Ascending aorta (tissue), 2 donors: Measurements from ENCODE around the gene EIF4EBP2. TPM values are rescaled to one million over a fixed set of nuclear protein-coding genes. Genes with fewer than 3 reads are reported as not detected.

ENCODE experiments used
- DNase-seq, 2 donors: peaks; one replicate each; pipeline ENCODE4 v3.0.0-alpha.2; 2019; ENCODE audit warnings: low spot score in 2 of 2
- H3K27ac ChIP-seq, 2 donors: fragments of 200-600 bp; sonication (generic); one replicate each; pipeline ENCODE4 v1.5.1; 2016 to 2017; ENCODE audit warnings: mild to moderate bottlenecking in 1 of 2
- H3K27me3 ChIP-seq: fragments of 200-600 bp; sonication (generic); one replicate; pipeline ENCODE4 v1.5.1; 2017
- H3K36me3 ChIP-seq, 2 donors: fragments of 200-600 bp; sonication (generic); one replicate each; pipeline ENCODE4 v1.5.1; 2016
- H3K4me1 ChIP-seq, 2 donors: fragments of 200-600 bp; sonication (generic); one replicate each; pipeline ENCODE4 v1.5.1; 2016 to 2017; ENCODE audit warnings: mild to moderate bottlenecking in 1 of 2
- H3K4me3 ChIP-seq, 2 donors: fragments of 200-600 bp; sonication (generic); one replicate each; pipeline ENCODE4 v1.5.1; 2016 to 2017; ENCODE audit warnings: mild to moderate bottlenecking in 1 of 2
- H3K9me3 ChIP-seq, 2 donors: fragments of 200-600 bp; sonication (generic); one replicate each; pipeline ENCODE4 v1.5.1; 2016
- intact Hi-C: fragments of 100-400 bp; cut with DNase I; formaldehyde crosslinking; loops from one replicate; pipeline ENCODE4 v1.15.1; 2023
- total RNA-seq: library from RNA; depleted of rRNA; stranded (reverse); fragments of >200 nt; gene quantifications from one replicate; pipeline ENCODE4 v1.1.0, GENCODE V29; 2016
- TF ChIP-seq, protein P1 (sequence below), 3 experiments: fragments of 200-600 bp in 2 of 3; fragments of 450-650 bp in 1 of 3; sonication (generic) in 2 of 3; IDR thresholded peaks; one replicate each; pipeline ENCODE4 v1.5.1; 2016 to 2019; ENCODE audit warnings: antibody characterized with exemption in 3 of 3, mild to moderate bottlenecking in 1 of 3, moderate library complexity in 1 of 3

Gene EIF4EBP2
- total RNA-seq, 1 donor from 2014 or later = 35.4 TPM

DNA sequence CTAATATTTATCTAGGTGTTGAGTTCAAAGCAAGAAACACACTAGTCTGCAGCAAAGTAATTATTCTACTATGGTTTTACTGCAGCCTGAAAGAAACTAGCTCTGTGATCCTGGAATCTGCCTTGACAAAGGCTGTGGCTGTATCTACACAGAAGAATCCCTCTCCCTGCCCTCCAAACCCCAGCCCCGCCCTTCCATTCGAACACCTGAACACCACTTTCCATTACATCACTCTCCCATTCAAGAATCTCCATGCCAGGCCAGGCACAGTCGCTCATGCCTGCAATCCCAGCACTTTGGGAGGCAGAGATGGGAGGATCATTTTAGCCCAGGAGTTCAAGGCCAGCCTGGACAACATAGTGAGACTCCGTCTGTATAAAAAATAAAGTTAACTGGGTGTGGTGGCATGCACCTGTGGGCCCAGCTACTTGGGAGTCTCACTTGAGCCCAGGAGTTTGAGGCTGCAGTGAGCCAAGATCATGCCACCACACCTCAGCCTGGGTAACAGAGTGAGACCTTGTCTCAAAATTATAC, 44.9 kb upstream of the EIF4EBP2 start:
- TF ChIP-seq, protein P1, sequence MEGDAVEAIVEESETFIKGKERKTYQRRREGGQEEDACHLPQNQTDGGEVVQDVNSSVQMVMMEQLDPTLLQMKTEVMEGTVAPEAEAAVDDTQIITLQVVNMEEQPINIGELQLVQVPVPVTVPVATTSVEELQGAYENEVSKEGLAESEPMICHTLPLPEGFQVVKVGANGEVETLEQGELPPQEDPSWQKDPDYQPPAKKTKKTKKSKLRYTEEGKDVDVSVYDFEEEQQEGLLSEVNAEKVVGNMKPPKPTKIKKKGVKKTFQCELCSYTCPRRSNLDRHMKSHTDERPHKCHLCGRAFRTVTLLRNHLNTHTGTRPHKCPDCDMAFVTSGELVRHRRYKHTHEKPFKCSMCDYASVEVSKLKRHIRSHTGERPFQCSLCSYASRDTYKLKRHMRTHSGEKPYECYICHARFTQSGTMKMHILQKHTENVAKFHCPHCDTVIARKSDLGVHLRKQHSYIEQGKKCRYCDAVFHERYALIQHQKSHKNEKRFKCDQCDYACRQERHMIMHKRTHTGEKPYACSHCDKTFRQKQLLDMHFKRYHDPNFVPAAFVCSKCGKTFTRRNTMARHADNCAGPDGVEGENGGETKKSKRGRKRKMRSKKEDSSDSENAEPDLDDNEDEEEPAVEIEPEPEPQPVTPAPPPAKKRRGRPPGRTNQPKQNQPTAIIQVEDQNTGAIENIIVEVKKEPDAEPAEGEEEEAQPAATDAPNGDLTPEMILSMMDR (IDR thresholded peaks at IDR 0.05) = no peak
- DNase-seq = no peak
- intact Hi-C loops = no loop called here
- no peak overlapping the region for H3K27ac ChIP-seq
- H3K9me3 ChIP-seq = no peaks in the 10 kb centered on the region
- H3K4me1 ChIP-seq = peaks cover 0 to 11% of the 10 kb centered on the region in 2 donors
- H3K4me3 ChIP-seq = no peak overlapping the region
- H3K36me3 ChIP-seq = no peaks in the 10 kb centered on the region
- H3K27me3 ChIP-seq = no peaks in the 10 kb centered on the region

DNA sequence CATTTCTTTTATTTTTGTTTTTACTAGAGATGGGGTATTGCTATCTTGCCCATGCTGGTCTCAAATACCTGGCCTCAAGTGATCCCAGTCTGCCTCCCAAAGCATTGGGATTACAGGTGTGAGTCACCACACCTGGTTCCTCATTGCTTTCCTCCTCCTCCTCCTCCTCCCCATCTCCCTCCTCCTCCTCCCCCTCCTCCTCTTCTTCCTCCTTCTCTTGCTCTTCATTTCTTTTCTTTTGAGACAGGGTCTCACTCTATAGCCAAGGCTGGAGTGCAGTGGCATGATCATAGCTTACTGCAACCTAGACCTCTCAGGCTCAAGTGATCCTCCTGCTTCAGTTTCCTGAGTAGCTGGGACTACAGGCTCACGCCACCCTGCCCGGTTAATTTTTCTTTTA, 43.7 kb upstream of the EIF4EBP2 start:
- intact Hi-C loops = loop anchor here (10.0 kb wide), 1 partner anchor 225 kb away; the partner anchor contains the start of gene AIFM2
- DNase-seq = no peak

DNA sequence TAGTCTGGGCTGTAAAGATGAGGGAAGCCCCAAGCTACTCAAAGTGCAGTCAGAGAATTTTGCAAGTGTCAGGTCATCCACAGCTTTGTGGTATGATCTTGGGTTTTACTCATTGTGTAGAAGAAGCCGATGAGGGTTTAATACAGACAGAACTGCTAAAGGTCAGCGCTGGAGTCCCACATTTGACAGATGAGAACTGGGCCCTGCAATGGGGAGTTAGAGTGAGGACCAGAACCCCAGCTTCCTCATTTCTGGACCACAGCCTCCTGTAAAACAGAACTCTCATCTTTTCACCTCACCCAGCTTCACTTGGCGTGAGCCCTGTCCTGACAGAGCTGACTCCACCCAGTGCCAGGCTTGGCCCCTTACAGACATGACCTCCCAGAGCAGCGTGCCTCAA, 41.6 kb upstream of the EIF4EBP2 start:
- intact Hi-C loops = loop anchor here (10.0 kb wide), 1 partner anchor 228 kb away; the partner anchor contains the start of gene AIFM2
- TF ChIP-seq, protein P1 (IDR thresholded peaks at IDR 0.05) = no peak
- H3K27ac ChIP-seq = peak overlapping the region in 1 of 2 donors; percentile 95

More for the DNA sequence above, 43.7 kb upstream of the EIF4EBP2 start:
- H3K9me3 ChIP-seq = no peaks in the 10 kb centered on the region
- no peak overlapping the region for H3K4me3 ChIP-seq
- peaks cover 0 to 15% of the 10 kb centered on the region in 2 donors for H3K4me1 ChIP-seq
- TF ChIP-seq, protein P1 (IDR thresholded peaks at IDR 0.05) = no peak
- H3K27me3 ChIP-seq = no peaks in the 10 kb centered on the region
- no peak overlapping the region for H3K27ac ChIP-seq
- no peaks in the 10 kb centered on the region for H3K36me3 ChIP-seq

DNA sequence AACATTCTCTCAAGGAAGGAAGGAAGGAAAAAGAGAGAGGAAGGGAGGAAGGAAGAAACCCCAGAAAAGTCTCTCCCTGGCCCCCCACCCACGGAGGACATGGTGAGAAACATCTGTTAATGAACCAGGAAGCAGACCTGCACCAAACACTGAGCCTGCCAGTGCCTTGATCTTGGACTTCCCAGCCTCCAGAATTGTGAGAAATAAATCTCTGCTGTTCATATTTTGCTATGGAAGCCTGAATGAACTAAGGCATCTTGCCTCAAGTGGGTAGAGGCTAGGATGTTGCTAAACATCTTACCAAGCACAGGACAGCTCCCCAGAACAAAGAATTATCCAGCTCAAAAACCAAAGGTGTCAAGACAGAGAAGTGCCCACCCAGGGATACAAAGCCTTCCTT, 40.7 kb upstream of the EIF4EBP2 start:
- Histone ChIP-seq H3K27ac (peak overlapping the region; percentile 91 to 95), H3K27me3 (no peaks in the 10 kb centered on the region), H3K9me3 (no peaks in the 10 kb centered on the region), H3K36me3 (no peaks in the 10 kb centered on the region), H3K4me3 (no peak overlapping the region), H3K4me1 (peaks cover 0 to 15% of the 10 kb centered on the region in 2 donors)
- intact Hi-C loops = loop anchor here (10.0 kb wide), 1 partner anchor 228 kb away; the partner anchor contains the start of gene AIFM2
- DNase-seq = no peak
- TF ChIP-seq, protein P1 (IDR thresholded peaks at IDR 0.05) = no peak

More for the DNA sequence above, 41.6 kb upstream of the EIF4EBP2 start:
- Histone ChIP-seq H3K36me3 (no peaks in the 10 kb centered on the region), H3K4me1 (peaks cover 0 to 15% of the 10 kb centered on the region in 2 donors), H3K27me3 (no peaks in the 10 kb centered on the region), H3K4me3 (no peak overlapping the region), H3K9me3 (no peaks in the 10 kb centered on the region)
- DNase-seq = no peak

DNA sequence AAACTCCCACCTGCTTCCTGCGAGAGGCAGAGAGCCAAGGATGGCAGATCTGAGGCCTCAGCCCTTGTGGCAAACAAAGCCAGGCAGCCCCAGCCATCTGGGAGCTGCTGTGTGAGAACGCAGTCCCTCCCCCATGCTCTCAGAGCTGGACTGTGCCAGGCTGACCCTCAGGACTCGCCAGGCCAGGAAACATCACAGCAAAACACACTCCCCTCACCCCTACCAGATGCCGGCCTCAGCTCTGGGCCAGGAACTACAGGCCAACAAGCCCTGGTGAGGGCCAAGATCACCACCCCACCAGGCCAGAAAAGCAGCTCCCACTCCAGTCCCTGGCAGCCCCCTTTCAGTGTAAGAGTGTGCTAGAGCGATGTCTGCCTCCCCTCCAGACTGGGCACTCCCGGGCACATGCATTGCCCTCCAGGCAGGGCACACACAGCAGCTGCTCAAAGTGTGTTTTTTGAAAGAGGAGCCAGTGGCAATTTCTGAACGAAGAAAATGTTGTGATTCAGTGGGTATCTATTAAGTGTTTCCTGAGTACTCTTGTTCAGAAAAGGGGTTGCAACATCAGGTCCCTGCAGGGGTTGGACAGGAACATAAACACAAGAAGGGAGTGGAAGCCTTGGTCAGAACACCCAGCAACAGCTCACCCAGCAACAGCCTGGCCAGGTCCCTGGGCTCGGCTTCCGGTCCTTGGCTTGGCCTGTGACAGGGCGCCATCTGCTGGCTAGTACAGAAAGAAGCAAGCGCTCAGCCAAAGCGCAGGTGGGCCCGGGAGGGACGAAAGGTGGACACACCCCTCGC, 39.8 kb upstream of the EIF4EBP2 start:
- Histone ChIP-seq H3K27me3 (no peaks in the 10 kb centered on the region), H3K9me3 (no peaks in the 10 kb centered on the region), H3K27ac (peak overlapping the region; percentile 91 to 95), H3K4me3 (peak overlapping the region; percentile 25 to 49), H3K4me1 (peaks cover 0 to 15% of the 10 kb centered on the region in 2 donors), H3K36me3 (no peaks in the 10 kb centered on the region)
- TF ChIP-seq, protein P1 (IDR thresholded peaks at IDR 0.05) = peak; percentile 91 to 96 (median 94)
- DNase-seq = peak; percentile 75 to 97
- intact Hi-C loops = loop anchor here (1.0 to 10.0 kb wide), 6 partner anchors 40 to 229 kb away; partner anchors contain the start of genes AIFM2, EIF4EBP2, PPA1 and SAR1A
